ENCODE data around the gene PIAS2.
"Not testable (repeated sequence)": the region's sequence is repeated elsewhere in the genome, so short reads cannot be mapped to it uniquely, and the experiment has no call there.

The PIAS2 gene

GRCh38 chr18:46917108-46917802, at the start of gene PIAS2, which contains the start of gene KATNAL2:
TSS of gene PIAS2 (minus strand) at chr18:46917507. CDS start at chr18:46917345, 162 bp downstream.
TSS of gene KATNAL2 (plus strand) at chr18:46917602. CDS start at chr18:46946873, 29,271 bp downstream.
- peak; percentile 77 for DNase-seq

GRCh38 chr18:46966266-46966665, 49.0 kb upstream of the PIAS2 start:
- DNase-seq, result not testable (repeated sequence)

DNA sequence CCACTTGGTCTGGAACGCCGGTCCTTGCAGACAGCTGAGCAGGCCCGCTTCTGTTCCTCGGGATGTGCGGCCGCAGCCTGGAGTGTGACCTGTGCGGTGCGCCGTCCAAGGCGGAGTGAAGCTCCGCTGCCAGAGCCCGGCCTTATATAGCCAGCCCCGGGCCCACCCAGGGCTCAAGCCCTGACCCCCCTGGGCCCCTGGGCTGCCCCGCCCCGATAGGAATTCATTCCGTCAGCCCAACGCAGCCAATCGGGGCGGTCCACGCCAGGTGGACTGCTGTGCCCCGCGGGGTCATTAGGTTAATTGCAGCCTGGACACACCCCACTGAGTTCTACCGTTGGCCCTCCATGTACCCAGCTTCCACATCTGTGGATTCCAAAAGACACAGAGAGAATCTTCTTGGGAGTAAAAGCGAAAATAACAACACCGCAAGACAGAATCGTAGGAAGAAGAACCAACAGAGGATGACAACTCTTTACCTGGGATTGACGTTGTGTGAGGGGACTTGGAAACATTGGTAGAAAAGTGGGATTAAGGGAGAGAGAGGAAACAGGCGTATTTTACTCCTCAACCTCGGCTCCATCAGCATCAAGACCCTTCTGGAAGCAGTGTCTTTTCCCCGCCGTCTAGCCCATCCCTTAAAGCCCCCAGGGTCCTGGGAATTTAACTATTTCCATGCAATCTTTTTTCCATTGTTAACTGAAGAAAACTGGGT, 47.4 kb upstream of the PIAS2 start:
- not testable (repeated sequence) for DNase-seq

GRCh38 chr18:46963656-46964578, 46.6 kb upstream of the PIAS2 start:
- DNase-seq, result not testable (repeated sequence)

GRCh38 chr18:46958209-46958608, 40.9 kb upstream of the PIAS2 start:
- no peak for DNase-seq

- DNase-seq, result no peak
These were observed 35.9 kb upstream of the PIAS2 start for GRCh38 chr18:46953195-46953594.

- peak; percentile 22 for DNase-seq
These were observed 32.9 kb upstream of the PIAS2 start for GRCh38 chr18:46950064-46950656.

- peak; percentile 71 for DNase-seq
These were observed 29.5 kb upstream of the PIAS2 start for GRCh38 chr18:46946656-46947282.

GRCh38 chr18:46942646-46943045, 25.3 kb upstream of the PIAS2 start:
- DNase-seq, result no peak

- DNase-seq, result no peak
These were observed 22.8 kb upstream of the PIAS2 start for GRCh38 chr18:46939998-46940571.

- no peak for DNase-seq
These were observed 22.1 kb upstream of the PIAS2 start for GRCh38 chr18:46939337-46939963.

GRCh38 chr18:46920653-46921052, 3.3 kb upstream of the PIAS2 start:
- no peak for DNase-seq

- DNase-seq, result no peak
These were observed 2.8 kb upstream of the PIAS2 start for GRCh38 chr18:46920067-46920466.

- DNase-seq, result peak; percentile 8
These were observed 695 bp upstream of the PIAS2 start for GRCh38 chr18:46917803-46918600.

GRCh38 chr18:46916551-46917107, 678 bp downstream of the PIAS2 start:
- DNase-seq, result no peak

GRCh38 chr18:46915800-46916550, 1.3 kb downstream of the PIAS2 start:
- DNase-seq, result no peak

GRCh38 chr18:46910856-46911255, 6.5 kb downstream of the PIAS2 start:
- DNase-seq, result no peak

DNA sequence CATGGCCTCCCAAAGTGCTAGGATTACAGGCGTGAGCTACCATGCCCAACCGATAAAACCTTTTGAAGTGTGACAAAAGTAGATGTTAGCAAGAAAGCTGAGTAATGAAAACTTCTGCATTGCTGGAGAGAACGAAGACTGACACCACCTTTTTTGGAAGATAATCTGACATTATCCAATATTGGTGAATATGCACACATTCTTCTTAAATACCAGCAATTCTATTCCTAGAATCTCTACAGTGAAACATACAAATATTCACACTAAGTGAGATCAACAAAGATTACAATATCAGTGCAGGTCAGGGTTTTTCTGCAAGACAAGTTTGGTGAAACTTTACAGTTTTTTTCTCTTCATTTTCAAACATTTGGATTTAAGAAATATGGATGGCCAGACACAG, 7.8 kb downstream of the PIAS2 start:
- no peak for DNase-seq

DNA sequence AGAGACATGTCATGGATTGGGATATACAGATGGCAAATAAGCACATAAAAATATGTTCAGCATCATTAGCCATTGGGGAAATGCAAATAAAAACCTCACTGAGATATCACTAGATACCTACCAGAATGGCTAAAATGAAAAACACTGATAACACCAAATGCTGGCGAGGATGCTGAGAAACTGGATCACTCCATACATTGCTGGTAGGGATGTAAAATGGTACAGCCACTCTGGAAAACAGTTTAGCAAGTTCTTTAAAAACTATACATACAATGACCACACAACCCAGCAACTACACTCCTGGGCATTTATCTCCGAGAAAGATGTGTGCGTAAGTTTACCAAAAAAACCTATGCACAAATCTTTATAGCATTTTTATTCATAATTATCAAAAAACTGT, 13.9 kb downstream of the PIAS2 start:
- no peak for DNase-seq
